CD4-positive, alpha-beta T cell treated with Interleukin-21 for 1 hour (primary cell): Measurements from ENCODE around the gene FAM3B.

ENCODE experiments used
- DNase-seq: peaks from one replicate; pipeline ENCODE4 v3.0.0-alpha.2; 2020

Gene FAM3B

DNA sequence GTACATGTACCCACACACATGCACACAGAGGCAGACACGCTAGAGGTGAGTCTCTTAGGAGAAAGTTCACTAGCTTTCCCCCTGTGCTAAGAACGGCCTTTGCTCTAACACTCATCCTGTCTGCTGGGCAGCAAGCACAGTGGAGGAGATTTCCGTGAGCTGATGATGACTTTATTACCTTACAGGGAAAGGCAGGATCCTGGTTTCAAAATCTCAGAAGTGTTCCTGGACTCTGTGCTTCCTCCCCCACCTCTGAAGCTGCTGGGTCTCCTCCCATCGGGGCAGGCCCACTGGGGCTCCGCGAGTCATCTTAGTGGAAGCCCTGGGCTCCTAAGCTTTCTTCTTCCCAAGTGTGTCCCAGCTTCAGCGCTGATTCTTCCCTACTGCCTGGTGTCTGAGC, 2.7 kb downstream of the FAM3B start:
- DNase-seq = no peak

DNA sequence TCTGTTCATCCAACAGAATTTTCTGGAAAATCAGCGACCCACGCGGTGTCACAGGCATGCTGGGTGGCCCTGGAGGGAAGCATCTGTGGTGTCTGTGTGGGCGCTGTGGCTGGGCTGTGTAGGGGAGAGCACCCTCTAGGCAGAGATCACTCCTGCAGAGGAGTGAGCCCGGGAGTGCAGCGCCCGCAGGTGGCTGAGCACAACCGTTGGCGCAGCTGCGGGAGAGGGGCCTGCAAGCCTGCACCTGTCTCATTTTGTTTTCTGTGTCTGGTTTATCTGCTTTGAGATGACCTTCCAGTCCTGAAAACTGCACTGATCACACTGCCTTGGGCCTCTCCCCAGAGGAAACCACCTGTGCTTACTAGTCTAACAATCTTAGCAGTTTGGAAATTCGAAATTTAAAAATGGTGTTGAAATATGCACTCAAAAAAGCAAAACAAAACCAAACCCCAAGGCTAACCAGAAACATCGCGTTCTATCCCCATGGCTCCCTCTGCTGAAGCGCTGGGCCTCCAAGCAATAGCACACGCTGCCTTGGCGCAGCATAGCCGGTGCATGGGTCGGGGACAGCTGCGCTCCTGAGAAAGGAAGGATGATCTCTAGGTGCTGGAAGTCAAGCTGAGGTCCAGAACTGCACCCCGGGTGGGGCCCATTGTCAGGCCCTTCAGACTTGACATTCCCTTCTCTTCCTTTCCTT, 4.8 kb downstream of the FAM3B start:
- no peak for DNase-seq

DNA sequence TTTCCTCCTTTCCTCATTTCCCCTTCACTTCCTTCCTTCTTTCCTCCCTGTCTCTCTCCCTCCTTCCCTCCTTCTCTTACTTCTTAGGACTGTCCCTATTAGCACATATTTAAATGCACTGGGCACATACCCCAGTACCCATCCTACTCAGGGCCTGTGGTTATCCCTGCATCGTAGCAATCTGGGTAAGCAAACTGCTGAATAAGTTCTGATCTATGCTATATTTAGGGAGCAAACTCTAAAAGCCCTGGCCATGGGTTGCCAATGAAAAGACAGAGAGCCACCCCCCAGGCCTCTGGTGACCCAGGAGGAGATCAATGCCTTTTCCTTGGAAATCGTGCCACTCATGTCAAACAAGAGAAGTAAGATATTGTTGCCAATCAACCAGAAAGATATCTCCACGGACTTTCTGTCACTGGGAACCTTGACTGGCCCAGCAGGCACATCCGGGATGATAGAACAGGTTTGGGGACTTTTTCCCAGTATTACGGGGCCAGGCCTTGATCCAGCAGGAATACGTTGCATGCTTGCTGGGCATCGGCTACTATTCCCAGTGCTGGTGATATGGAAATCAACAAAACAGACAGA, 5.4 kb downstream of the FAM3B start:
- no peak for DNase-seq

DNA sequence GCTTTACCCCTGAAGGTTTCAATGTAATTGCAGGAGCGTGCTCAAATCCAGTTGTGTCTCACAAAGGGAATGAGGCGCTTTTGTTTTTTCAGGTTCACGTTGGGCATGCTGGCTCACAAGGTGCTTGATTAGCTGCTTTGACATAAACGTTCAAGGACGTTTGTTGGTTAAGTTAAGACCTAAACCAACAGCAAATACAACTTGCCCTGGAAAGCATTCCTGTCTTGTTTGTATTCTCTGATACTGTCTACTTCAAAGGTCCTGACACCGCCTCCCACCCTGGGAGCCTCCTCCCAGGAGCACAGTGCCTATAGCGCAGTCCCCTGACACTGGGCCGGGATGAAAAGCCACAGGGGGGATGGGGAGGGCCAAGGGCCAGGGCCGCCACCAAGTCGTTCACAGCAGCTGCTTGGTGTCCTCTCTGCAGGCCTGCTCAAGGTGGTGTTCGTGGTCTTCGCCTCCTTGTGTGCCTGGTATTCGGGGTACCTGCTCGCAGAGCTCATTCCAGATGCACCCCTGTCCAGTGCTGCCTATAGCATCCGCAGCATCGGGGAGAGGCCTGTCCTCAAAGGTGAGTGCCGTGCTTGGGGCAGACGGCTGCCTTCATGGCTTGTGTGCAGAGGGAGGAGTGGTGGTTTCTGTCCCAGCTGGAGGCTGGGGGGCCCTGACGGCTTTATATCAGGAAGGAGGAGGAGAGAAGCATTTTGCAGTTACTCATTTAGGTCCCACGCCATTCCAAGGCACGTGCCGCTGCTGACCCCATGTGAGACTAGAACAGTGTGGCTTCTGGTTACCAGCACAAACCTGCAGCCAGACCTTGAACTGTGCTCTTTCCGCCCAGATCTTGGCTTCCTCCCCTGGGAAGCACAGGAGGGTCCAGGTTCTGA, 6.1 kb downstream of the FAM3B start:
- no peak for DNase-seq

DNA sequence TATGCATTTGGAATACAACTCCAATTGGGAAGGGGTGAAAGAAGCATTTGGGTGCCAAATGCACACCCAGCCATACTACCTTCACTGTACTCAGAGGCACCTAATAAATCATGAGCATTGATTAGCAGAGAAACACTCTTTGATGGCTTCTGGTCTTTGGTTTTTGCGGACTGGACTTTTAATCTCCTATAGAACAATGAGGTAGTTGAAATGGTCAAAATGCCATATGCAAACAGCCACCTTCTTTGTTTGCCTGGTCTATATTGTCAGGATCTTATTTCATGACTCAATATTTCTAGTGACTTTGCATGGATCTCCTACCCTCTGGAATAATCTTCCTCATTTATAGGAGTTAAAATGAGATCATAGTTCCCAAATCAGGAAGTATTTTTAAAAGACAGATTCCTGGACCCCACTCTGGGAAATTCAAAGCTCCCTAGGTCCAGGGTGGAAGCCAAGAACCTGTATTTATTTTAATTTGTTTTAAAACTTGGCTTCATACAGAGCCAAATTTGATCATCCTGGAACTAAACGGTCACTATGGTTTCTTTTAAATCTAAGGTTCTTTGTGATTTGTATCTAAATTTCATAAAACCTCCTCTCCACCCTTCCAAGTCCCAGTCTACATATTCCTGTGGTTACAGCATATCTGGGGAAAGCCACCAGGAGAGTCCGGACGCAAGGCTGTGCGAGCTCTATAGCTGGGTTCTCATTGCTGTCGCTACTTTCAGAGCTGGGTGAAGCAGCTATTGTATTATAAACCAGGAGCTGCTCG, 8.7 kb downstream of the FAM3B start:
- DNase-seq = no peak

DNA sequence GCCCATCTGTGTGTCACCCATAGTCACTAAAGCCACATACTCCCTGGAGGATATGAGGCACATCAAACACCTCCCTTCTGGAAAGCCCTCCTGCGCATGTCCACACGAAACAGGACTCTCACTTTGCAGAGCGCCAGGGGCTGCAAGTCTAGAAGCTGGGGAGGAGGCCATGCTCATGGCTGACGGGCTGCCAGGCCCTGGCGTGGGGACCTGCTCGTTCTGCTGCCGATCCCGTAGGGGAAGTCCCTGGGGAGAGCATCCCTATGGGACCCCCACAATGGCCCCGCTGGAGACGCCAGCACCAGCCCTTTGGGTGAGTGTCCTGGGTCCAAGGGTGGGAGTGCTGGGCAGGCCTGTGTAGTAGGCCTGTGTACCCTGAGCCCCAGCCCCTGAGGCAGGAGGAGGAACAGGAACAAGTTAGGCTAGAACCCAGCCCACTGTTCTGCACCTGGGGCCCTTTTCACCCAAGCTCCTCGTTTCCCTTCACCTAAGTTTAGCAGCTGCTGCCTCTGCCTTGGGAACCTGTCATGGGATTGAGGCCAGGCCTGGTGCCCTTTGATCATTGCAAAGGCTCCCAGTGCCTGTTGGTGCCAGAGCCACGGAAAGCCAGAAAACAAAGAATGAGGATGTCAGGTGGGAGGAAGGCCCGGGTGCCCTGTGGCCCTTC, 9.9 kb downstream of the FAM3B start:
- DNase-seq = no peak

DNA sequence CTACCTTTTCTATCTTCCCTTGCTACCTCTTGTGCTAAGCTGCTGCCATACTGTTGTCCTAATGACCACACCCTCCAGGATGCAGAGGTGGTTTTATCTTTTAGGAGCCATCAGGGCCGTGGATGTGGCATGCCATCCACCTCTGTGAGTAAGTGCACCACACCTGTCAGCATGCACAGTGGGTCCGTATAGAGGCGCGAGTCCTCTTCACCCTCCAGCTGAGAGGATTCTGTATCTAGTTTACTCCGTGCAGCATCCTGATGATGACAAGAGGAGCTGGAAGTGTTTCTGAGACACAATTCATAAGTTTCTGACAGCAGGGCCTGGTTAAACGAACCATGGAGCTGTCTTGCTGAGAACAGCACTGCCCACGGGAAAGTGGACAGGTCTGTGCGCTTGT, 11.2 kb downstream of the FAM3B start:
- no peak for DNase-seq

DNA sequence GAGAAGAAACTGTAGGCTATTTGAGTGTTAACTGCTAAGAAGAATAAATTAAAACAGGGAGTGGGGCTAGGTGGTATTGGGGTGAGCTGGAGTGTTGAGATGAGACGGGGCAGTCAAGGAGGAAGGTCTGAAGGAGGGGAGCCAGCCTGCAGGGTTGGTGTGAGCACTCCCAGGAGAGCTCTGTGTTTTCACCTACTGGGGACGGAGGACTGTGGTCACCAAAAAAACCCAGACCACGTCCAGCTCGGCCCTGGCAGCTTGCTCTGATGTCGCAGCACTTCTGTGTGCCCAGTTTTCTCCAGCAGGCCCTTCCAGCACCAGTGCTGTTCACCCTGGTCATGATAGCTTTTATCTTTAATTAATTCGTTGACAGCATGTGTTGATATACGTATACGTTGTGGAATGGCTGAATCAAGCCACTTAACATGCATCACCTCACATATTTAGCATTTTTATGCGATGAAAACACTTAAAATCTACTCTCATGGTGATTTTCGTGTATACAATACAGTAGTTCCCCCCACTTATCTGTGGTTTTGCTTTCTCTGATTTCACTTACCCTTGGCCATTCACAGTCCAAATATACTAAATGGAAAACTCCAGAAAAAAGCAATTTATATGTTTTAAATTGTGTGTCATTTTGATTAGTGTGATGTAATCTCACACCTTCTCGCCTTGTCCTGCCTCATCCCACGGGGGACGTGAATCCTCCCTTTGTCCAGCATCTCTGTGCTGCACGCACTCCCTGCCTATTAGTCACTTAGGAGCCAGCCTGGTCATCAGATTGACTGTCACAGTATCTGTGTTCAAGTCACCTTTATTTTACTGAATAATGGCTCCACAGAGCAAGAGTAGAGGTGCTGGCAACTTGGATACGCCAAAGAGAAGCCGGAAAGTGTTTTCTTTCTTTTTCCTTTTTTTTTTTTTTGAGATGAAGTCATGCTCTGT, 12.3 kb downstream of the FAM3B start:
- no peak for DNase-seq

DNA sequence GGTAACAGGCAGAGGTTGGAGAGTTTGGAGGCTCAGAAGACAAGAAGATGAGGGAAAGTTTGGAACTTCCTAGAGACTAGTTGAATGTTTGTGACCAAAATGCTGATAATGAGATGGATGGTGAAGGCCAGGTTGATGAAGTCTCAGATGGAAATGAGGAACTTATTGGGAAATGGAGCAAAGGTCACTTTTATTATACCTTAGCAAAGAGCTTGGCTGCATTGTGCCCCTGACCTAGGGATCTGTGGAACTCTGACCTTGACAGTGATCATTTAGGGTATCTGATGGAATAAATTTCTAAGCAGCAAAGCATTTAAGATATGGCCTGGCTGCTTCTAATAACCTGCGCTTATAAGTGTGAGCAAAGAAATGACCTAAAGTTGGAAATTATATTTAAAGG, 17.2 kb downstream of the FAM3B start:
- DNase-seq = no peak

DNA sequence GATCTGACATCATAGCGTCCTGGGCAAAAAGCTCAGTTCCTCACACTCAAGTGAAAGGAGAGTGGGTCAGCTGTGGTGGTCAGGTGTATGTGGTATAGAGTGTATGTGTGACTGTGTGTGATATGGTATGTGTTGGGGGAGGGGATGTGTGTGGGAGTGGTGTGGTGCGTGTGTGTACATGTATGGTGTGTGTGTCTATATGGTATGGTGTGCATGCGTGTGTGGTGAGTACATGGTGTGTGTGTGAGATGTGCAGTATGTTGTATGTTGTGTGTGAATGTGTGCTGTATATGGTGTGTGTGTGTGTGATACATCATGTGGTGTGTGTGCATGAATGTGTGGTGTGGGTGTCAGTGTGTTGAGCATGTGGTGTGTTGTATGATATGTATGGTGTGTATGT, 20.9 kb downstream of the FAM3B start:
- DNase-seq = no peak

DNA sequence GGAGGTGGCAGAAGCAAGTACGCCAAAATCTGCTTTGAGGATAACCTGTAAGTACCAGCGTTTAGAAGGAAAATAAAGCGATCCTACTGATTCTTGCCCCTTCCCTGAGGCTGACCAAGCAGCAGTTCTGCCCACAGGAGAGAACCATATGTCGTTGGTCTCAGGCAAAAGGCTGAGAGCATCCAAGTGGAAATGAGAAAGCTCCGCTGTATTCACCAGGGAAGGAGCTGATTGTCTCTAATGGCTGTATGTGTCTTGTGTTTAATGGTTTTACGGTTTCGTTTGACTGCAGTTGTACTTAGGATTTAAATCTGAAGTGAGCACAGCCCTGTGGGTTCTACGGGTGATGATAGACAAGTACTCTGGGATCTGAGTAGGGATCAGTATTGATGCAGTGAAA, 21.9 kb downstream of the FAM3B start:
- DNase-seq = no peak

DNA sequence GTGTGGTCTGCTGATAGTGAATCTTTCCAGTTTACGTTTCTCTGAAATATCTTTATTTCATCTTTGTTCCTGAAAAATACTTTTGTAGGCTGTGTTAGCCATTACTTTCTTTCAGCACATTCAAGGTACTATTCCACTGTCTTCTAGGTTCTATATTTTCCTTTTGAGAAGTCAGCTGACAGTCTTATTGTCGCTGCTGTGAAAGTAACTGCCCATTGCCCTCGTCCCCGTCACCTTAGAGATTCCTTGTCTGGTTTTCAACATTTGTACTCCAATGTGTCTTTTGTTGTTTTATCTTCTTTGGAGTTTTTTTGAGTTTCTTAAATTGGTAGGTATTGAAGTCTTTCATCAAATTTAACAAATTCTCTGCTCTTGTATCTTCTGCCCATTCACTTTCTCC, 25.4 kb downstream of the FAM3B start:
- no peak for DNase-seq

DNA sequence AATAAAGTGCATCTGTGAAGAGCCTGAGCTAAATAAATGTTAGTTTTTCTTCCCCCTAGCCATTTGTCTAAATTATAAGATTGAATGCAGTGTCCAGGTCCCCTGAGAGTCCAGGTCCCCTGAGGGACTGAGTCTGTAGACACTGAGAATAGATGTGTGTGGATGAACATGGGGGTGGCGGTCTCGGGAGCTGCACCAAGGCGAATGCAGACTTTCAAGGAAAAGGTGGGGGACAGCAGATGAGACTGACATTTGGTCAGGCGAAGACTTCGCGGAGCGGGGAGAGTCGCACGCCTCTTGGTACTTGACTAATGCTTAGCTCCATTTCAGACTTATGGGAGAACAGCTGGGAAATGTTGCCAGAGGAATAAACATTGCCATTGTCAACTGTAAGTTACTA, 27.5 kb downstream of the FAM3B start:
- no peak for DNase-seq

DNA sequence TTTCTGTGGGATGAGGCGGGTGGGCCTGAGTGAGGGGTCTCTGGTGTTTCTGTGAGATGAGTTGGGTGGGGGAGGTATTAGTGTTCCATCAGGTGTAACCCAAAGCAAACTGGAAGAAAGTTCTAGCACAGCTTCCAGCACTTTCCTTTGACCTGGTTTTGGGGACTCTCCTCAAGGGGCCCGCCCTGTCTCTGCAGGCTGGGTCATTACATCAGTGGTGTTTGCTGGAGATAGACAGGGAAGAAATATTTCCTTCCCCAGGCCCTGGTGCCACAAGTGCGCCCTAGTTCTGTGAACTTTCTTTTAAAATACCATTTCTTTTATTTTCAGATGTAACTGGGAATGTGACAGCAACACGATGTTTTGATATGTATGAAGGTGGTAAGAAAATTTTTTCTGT, 28.8 kb downstream of the FAM3B start:
- no peak for DNase-seq

DNA sequence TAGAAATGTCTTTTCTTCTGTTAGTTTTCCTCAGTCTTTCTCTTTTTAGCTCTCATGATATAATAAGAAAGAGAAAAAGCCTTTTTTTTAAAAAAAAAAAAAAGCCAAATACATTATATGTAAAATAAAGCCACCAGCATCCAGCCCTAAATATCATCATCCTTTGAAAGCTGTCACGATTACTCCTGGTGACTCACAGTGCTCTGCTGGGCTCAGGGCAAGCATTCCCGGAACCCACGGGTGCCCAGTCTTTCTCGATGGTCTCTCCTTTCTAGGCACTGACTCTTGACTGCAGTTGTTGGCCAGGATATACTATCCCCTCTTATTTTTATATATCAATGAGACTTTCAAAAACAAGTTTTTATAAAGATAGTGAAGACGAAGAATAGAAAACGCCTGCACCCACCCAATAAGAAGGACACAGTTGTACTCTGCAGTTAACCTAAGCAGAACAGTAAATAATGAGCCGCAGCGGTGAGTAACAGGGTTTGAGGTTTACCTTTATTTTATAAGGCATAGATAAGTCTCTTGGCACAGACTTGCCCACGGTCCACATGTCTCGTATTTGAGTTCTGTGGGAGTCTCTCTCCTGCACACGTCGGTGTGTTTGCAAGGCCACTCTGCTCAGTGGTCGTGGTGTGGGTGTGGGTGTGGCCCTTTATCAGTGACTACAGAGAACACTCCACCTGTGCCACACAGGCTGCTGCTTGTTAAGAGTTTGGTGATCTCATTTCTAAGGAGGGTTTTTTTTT, 29.5 kb downstream of the FAM3B start:
- DNase-seq = no peak

DNA sequence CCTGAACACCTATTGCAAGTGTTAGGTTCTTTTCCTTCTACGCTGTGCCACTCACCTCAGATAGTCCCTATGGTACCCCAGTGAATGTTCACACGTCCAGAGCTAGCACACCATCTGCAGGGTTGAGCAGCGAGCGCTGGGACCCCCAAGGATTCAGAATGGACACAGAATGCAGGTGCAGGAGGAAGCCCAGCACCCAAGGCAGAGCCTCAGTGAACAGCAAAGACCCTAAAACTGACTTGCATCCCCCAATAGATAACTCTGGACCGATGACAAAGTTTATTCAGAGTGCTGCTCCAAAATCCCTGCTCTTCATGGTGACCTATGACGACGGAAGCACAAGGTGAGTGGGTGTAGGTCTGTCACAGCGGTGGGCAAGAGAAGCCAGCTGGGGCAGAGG, 30.2 kb downstream of the FAM3B start:
- DNase-seq = no peak

DNA sequence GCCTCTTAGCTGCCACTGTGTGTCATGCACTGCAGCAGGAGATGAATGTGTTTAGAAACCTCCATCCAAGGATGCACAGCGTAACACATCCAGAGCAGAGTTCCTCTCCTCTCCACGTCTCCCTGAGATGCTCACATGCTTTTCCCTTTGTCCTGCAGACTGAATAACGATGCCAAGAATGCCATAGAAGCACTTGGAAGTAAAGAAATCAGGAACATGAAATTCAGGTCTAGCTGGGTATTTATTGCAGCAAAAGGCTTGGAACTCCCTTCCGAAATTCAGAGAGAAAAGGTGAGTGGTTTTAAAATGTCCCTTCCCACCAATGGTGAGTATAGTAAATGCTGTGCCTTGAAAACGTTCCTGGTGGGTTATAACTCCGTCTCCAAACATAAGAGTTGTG, 31.8 kb downstream of the FAM3B start:
- no peak for DNase-seq

DNA sequence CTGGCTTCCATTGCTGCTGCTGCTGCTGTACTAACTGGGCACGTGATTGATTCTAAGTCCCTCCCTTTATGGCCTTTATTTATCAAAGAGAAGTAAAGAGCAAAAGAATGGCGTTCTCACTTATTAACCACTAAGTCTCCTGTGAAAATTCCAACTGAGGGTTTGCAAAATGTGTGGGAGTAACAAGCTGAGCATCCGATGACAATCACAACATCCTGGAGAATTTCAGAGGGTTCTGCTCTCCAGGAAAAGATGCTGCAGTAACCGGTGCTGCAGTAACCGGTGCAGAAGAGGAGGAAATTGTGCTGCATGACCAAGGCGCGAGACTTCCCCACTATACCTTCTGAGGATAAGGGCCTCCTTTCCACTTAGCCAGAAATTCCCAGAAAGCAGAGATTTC, 32.5 kb downstream of the FAM3B start:
- no peak for DNase-seq

DNA sequence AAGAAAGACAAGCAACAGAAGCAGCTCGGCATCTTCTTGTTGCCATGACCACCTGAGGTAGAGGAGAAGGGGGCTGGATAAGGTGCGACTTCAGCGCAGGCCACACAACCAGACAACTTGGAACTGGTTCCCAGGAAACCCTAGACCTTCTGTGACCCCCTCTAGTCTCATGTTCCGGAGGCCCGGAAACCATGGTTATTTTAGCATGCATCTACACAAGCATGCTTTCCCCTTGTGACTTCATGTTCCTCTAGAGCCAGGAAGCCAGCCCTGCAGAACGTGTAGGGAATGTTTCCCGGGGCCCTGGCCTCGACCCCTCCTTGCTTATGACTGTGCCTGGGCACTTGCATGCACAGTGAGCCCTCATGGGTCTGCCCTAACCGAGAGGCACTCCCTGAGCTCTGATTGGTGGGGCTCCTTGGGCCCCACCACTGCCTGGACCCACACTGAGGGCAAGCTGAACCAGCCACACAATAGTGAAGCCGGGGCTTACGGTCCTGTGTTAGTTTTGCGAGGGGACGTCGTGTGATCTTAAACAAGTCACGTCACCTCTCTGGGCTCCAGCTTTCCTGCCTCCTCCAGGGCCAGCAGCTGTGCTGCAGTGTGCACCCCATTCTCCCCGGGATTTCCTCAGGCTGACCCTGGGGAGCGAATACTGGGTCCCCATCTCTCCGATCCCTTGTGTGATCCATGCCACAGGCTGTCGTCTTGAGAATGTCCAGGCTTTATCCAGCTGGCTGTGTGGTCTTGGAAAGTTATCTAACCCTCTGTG, 33.2 kb downstream of the FAM3B start:
- DNase-seq = no peak
